Measurements from ENCODE around the gene GRID1.
"Not testable (repeated sequence)": the region's sequence is repeated elsewhere in the genome, so short reads cannot be mapped to it uniquely, and the experiment has no call there.

The GRID1 gene

GRCh38 chr10:86045896-86046295, 320.7 kb downstream of the GRID1 start:
- no peak for DNase-seq

- no peak for DNase-seq
Observed at GRCh38 chr10:86044029-86044428, 322.6 kb downstream of the GRID1 start.

- no peak for DNase-seq
Observed at GRCh38 chr10:86043236-86043635, 323.4 kb downstream of the GRID1 start.

GRCh38 chr10:86042161-86042560, 324.4 kb downstream of the GRID1 start:
- no peak for DNase-seq

- DNase-seq, result no peak
Observed at GRCh38 chr10:86041116-86041515, 325.5 kb downstream of the GRID1 start.

GRCh38 chr10:86038371-86038770, 328.2 kb downstream of the GRID1 start:
- DNase-seq, result no peak

GRCh38 chr10:86037096-86037495, 329.5 kb downstream of the GRID1 start:
- DNase-seq, result no peak

GRCh38 chr10:86036544-86036831, 330.1 kb downstream of the GRID1 start:
- no peak for DNase-seq

- no peak for DNase-seq
Observed at GRCh38 chr10:86035791-86036543, 330.6 kb downstream of the GRID1 start.

- DNase-seq, result no peak
Observed at GRCh38 chr10:86034710-86035109, 331.9 kb downstream of the GRID1 start.

GRCh38 chr10:86033581-86033980, 333.0 kb downstream of the GRID1 start:
- DNase-seq, result no peak

GRCh38 chr10:86032087-86032486, 334.5 kb downstream of the GRID1 start:
- DNase-seq, result not testable (repeated sequence)

- no peak for DNase-seq
Observed at GRCh38 chr10:86030312-86030711, 336.3 kb downstream of the GRID1 start.

- no peak for DNase-seq
Observed at GRCh38 chr10:86027346-86027745, 339.2 kb downstream of the GRID1 start.

GRCh38 chr10:86025509-86025908, 341.1 kb downstream of the GRID1 start:
- DNase-seq, result no peak

- DNase-seq, result no peak
Observed at GRCh38 chr10:86024281-86025041, 342.1 kb downstream of the GRID1 start.

GRCh38 chr10:86023931-86024280, 342.7 kb downstream of the GRID1 start:
- DNase-seq, result no peak

GRCh38 chr10:86023336-86023735, 343.3 kb downstream of the GRID1 start:
- no peak for DNase-seq

GRCh38 chr10:86022906-86023305, 343.7 kb downstream of the GRID1 start:
- no peak for DNase-seq

GRCh38 chr10:86020134-86020533, 346.5 kb downstream of the GRID1 start:
- DNase-seq, result no peak

GRCh38 chr10:86019141-86019540, 347.5 kb downstream of the GRID1 start:
- DNase-seq, result no peak

GRCh38 chr10:86018735-86019058, 347.9 kb downstream of the GRID1 start:
- DNase-seq, result no peak

- peak; percentile 61 for DNase-seq
Observed at GRCh38 chr10:86017841-86018734, 348.5 kb downstream of the GRID1 start.

GRCh38 chr10:86013568-86013967, 353.0 kb downstream of the GRID1 start:
- DNase-seq, result no peak

Measured in NCI-H510A treated with DMSO at 0.1 percent for 48 hours (cell line).